ENCODE data around the gene DIABLO. TPM values are rescaled to one million over a fixed set of nuclear protein-coding genes. Genes with fewer than 3 reads are reported as not detected.

Gene DIABLO
- total RNA-seq, 2 donors from 2014 or later, result 15.8 to 28.3 TPM

DNA sequence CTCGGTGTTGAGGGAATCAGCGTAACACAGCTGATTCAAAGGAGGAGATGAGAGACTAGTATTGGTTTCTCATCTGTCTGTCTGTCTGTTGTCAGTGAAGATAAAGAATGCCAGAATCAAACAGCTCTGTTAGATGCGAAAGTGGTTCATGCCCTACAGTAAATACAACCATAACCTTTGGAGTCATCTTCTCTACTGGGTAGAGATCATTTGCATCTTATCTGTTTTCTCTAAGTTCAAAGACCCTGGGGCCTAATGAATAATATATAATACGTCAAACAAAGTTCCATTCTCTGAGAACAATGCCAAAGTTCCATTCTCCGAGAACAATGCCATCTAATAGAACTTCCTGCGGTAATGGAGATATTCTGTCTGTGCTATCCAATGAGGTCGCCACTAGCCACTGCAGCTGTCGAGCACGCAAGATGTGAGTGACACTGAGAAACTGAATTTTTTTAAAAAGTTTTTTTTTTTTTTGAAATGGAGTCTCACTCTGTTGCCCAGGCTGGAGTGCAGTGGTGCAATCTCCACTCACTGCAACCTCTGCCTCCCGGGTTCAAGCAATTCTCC, 58.4 kb downstream of the DIABLO start:
- no peak overlapping the region for H3K4me3 ChIP-seq
- no peaks in the 10 kb centered on the region for H3K9me3 ChIP-seq
- H3K4me1 ChIP-seq, result no peaks in the 10 kb centered on the region
- no peak overlapping the region for H3K27ac ChIP-seq
- 85 to 87% methylated on average over 10 of the region's 10 CpGs for WGBS, 2 donors
- ATAC-seq (no peak), DNase-seq (no peak)
- intact Hi-C loops (cut with DNase I), result no loop called here
- TF ChIP-seq POLR2A (IDR thresholded peaks at IDR 0.05), result no peak
- H3K36me3 ChIP-seq (replicated peaks in 1 of 2; ENCODE audit: insufficient read depth in 1 of 2, low read depth in 2 of 2), result no peaks in the 10 kb centered on the region
- no peaks in the 10 kb centered on the region for H3K27me3 ChIP-seq

DNA sequence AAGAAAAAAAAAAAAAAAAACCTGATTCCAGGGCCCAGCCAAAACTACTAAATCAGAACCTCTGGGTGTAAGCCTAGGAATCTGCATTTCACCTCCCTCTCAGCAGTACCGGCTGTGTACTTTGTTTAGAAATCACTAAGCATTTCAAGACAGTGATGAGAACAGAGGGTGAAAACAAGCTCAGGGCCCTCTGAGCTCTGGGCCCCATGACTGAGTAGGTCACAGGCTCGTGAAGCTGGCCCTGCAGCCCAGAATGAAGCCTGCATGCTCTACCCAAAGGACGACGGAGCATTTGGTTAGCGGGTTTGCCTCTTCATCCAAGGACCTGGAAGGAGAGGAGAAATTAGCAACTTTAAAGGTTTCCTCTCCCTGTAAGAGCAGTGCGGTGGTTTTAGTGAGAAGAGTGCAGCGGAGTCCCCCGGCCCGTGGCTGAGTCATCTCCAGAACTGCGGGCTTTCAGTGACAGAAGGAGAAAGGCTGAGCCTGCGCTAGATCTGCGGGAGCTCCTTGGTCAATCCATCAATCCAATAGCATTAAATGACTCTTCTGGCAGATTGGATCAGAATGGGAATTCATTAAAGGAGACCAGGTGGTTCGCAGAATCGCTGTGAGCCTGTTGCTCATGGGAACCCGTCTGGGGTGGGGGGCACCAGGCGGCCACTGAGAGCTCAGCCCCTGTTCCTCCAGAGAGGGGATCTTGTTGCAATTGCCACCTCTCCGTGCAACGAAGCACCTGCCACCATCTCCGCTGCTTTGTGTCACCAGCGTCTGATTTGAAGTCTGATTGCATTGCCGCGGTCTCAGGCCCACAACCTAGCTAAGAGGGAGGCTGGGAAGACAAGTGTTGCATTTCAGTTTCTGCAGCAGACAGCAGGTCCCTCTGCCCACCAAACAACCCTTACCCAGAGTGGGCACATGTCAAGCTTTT, 59.2 kb downstream of the DIABLO start:
- TF ChIP-seq POLR2A (IDR thresholded peaks at IDR 0.05), result no peak
- no peak for TF ChIP-seq CTCF (IDR thresholded peaks at IDR 0.05)
- Histone ChIP-seq H3K9me3 (no peaks in the 10 kb centered on the region), H3K4me1 (no peaks in the 10 kb centered on the region), H3K27ac (no peak overlapping the region), H3K4me3 (no peak overlapping the region), H3K27me3 (no peaks in the 10 kb centered on the region), H3K36me3 (replicated peaks in 1 of 2; ENCODE audit: insufficient read depth in 1 of 2, low read depth in 2 of 2) (no peaks in the 10 kb centered on the region)
- intact Hi-C loops (cut with DNase I), result no loop called here
- DNase-seq (no peak), ATAC-seq (no peak)
- WGBS, 2 donors, result 76 to 78% methylated on average over 12 to 22 of the region's 22 CpGs

DNA sequence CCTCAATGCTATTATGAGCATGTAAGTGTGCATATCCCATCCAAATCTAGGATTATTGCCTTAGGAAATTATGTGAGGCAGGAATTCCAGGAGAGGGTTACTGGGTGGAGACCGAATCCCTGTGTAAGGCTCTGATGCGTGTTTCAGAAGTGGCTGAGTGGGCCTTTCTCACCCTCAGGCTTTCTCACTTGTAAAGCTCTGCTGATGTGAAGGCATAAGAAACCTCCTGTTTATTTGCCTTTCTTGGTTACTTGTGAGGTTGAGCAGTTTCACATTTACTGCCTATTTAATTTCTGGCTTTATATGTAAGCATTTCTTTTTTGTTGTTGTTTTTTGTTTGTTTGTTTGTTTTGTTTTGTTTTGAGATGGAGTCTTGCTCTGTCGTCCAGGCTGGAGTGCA, 62.9 kb downstream of the DIABLO start:
- no peaks in the 10 kb centered on the region for H3K36me3 ChIP-seq (replicated peaks in 1 of 2; ENCODE audit: insufficient read depth in 1 of 2, low read depth in 2 of 2)
- DNase-seq (no peak), ATAC-seq (no peak)
- H3K4me3 ChIP-seq, result no peak overlapping the region
- WGBS, 2 donors, result 79 to 81% methylated on average over 3 of the region's 3 CpGs
- no peaks in the 10 kb centered on the region for H3K9me3 ChIP-seq
- TF ChIP-seq CTCF (IDR thresholded peaks at IDR 0.05) (no peak), POLR2A (IDR thresholded peaks at IDR 0.05) (no peak)
- intact Hi-C loops (cut with DNase I), result no loop called here
- H3K4me1 ChIP-seq, result no peaks in the 10 kb centered on the region
- H3K27ac ChIP-seq, result no peak overlapping the region
- H3K27me3 ChIP-seq, result no peaks in the 10 kb centered on the region

GRCh38 chr12:122161682-122162081, 64.2 kb downstream of the DIABLO start:
- ATAC-seq (no peak), DNase-seq (no peak)
- intact Hi-C loops (cut with DNase I), result no loop called here
- TF ChIP-seq CTCF (IDR thresholded peaks at IDR 0.05) (no peak), POLR2A (IDR thresholded peaks at IDR 0.05) (no peak)
- Histone ChIP-seq H3K4me1 (no peaks in the 10 kb centered on the region), H3K4me3 (no peak overlapping the region), H3K27ac (no peak overlapping the region), H3K36me3 (replicated peaks in 1 of 2; ENCODE audit: insufficient read depth in 1 of 2, low read depth in 2 of 2) (no peaks in the 10 kb centered on the region), H3K9me3 (no peaks in the 10 kb centered on the region), H3K27me3 (no peaks in the 10 kb centered on the region)
- 52 to 73% methylated on average over 8 of the region's 8 CpGs for WGBS, 2 donors

- H3K4me3 ChIP-seq, result no peak overlapping the region
- no peaks in the 10 kb centered on the region for H3K27me3 ChIP-seq
- 87 to 89% methylated on average over 11 of the region's 11 CpGs for WGBS, 2 donors
- DNase-seq, result no peak
- H3K9me3 ChIP-seq, result no peaks in the 10 kb centered on the region
- no peak for ATAC-seq
- no peaks in the 10 kb centered on the region for H3K36me3 ChIP-seq (replicated peaks in 1 of 2; ENCODE audit: insufficient read depth in 1 of 2, low read depth in 2 of 2)
- no peaks in the 10 kb centered on the region for H3K4me1 ChIP-seq
- H3K27ac ChIP-seq, result no peak overlapping the region
- intact Hi-C loops (cut with DNase I), result no loop called here
- TF ChIP-seq POLR2A (IDR thresholded peaks at IDR 0.05) (no peak), CTCF (IDR thresholded peaks at IDR 0.05) (no peak)
Measured at GRCh38 chr12:122160761-122161160, 65.1 kb downstream of the DIABLO start.

Data from body of pancreas (tissue), 4 donors.